ENCODE results near the gene SRRM1. TPM values are rescaled to one million over a fixed set of nuclear protein-coding genes. Genes with fewer than 3 reads are reported as not detected.

Gene SRRM1
- total RNA-seq, 1 donor from 2014 or later = 115 TPM

DNA sequence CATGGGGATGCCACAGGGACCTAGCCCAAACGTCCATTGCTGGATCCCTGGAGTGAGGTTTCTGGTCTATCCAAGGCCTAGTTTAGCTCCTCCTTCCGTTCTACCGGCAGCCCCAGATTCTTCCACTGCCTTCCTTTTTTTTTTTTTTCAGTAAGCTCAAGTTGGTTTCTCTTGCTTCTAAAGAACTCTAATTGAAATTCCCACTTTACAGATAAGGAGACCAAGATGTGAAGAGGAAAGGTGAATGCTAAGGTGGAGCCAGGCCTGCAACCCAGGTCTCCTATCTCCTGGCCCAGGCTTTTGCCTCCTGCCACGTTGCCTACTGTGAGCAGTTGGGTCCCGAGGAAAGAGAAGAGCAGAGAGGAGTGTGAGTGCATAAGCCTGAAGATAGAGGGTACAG is 70.6 kb downstream of the SRRM1 start:
- peaks cover 22% of the 10 kb centered on the region for H3K4me1 ChIP-seq
- H3K27ac ChIP-seq = no peak overlapping the region
- intact Hi-C loops (cut with DNase I) = no loop called here
- DNase-seq (no peak), ATAC-seq (no peak)
- no peaks in the 10 kb centered on the region for H3K9me3 ChIP-seq
- TF ChIP-seq, protein P1, sequence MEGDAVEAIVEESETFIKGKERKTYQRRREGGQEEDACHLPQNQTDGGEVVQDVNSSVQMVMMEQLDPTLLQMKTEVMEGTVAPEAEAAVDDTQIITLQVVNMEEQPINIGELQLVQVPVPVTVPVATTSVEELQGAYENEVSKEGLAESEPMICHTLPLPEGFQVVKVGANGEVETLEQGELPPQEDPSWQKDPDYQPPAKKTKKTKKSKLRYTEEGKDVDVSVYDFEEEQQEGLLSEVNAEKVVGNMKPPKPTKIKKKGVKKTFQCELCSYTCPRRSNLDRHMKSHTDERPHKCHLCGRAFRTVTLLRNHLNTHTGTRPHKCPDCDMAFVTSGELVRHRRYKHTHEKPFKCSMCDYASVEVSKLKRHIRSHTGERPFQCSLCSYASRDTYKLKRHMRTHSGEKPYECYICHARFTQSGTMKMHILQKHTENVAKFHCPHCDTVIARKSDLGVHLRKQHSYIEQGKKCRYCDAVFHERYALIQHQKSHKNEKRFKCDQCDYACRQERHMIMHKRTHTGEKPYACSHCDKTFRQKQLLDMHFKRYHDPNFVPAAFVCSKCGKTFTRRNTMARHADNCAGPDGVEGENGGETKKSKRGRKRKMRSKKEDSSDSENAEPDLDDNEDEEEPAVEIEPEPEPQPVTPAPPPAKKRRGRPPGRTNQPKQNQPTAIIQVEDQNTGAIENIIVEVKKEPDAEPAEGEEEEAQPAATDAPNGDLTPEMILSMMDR (IDR thresholded peaks at IDR 0.05) = no peak
- H3K36me3 ChIP-seq = no peaks in the 10 kb centered on the region
- no peak overlapping the region for H3K4me3 ChIP-seq
- no peaks in the 10 kb centered on the region for H3K27me3 ChIP-seq (ENCODE audit: low read depth)

DNA sequence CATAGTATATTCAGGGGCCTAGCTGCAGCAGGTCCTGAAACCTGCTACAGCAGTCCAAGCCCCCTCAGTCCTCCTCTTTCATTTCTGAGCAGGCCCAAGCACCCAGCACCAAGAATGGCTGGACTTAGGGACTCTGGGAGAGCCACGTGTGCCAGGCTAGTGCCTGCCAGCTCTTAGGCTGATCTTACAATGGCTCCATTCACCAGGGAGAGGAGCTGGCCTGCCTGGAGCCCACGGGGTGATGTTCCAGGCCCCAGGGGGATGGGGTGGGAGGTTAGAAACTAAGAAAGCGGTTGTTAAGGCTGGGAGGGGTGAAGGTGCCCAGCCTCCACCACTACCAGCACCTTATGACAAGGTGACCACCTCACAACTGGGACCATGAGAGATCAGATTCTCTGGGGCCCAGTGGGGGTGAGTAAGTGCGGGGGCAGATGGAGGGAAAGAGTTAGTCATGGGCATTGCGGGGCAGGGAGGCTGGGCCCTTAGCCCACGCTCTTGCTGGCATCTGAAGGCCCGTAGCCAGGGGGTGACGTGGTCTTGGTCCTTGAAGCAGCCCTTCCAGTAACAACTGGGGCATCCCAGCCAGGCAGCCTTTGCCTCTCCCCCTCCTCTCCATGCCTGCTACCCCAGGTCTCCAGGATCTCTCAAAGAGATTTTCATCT is 71.9 kb downstream of the SRRM1 start:
- no peak overlapping the region for H3K27ac ChIP-seq
- H3K4me1 ChIP-seq = peaks cover 27% of the 10 kb centered on the region
- intact Hi-C loops (cut with DNase I) = no loop called here
- H3K27me3 ChIP-seq (ENCODE audit: low read depth) = no peaks in the 10 kb centered on the region
- no peak overlapping the region for H3K4me3 ChIP-seq
- H3K36me3 ChIP-seq = no peaks in the 10 kb centered on the region
- DNase-seq = no peak
- TF ChIP-seq, protein P1 (IDR thresholded peaks at IDR 0.05) = no peak
- ATAC-seq = no peak
- no peaks in the 10 kb centered on the region for H3K9me3 ChIP-seq

DNA sequence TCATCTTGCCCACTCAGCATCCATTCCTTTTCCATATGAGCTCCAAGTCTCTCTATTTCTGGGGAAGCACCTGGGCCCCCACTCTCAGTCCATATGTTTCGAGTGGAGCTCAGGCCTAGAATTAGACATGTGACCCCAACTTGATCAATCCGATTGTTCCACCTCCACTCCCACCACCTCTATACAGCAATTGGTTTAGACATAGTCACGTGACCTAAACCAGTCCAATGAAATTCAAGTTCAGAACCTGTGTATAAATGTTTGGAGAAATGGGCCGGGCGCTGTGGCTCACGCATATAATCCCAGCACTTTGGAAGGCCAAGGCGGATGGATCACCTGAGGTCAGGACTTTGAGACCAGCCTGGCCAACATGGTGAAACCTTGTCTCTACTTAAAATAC is 72.6 kb downstream of the SRRM1 start:
- no peak for ATAC-seq
- Histone ChIP-seq H3K4me1 (peaks cover 28% of the 10 kb centered on the region), H3K27me3 (ENCODE audit: low read depth) (no peaks in the 10 kb centered on the region), H3K9me3 (no peaks in the 10 kb centered on the region), H3K4me3 (no peak overlapping the region), H3K27ac (no peak overlapping the region), H3K36me3 (no peaks in the 10 kb centered on the region)
- TF ChIP-seq, protein P1 (IDR thresholded peaks at IDR 0.05) = no peak
- intact Hi-C loops (cut with DNase I) = no loop called here
- no peak for DNase-seq

DNA sequence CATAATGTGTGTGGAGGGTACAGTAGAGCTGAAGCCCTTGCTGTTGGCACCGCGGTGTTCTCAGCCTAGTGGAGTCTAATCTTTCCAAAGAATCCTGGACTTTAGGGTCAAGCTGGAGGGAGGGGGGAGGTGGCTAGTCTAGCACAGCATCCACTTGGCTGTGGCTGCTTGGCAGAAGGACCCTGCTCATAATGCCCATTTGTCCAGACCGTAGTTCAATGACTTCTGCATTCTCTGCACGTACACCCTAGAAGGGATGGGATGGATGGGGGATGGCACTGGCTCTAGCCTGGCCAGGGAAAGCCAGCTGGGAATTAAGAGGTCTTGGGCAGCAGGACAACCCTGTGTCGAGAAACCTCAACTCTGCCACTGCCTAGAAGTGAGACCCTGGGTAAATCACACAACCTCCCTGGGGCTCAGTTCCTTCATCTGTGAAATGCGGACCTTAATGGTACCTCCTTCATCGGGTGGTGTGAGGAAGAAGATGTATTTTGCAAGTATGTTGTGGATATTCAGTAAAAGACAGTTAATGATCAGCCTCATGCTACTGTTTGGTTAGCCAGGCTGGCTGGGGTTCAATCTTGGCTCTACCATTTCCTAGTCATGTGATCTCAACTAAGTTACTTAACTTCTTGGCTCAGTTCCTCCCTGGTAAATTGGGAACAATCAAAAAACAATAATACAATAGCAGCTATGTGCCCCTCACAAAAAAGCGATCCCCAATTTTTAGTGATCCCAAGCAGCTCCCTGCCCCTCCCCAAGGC is 75.0 kb downstream of the SRRM1 start:
- H3K4me3 ChIP-seq = no peak overlapping the region
- TF ChIP-seq, protein P1 (IDR thresholded peaks at IDR 0.05) = no peak
- no peak for DNase-seq
- intact Hi-C loops (cut with DNase I) = no loop called here
- H3K36me3 ChIP-seq = no peaks in the 10 kb centered on the region
- no peaks in the 10 kb centered on the region for H3K27me3 ChIP-seq (ENCODE audit: low read depth)
- no peaks in the 10 kb centered on the region for H3K9me3 ChIP-seq
- H3K4me1 ChIP-seq = peaks cover 31% of the 10 kb centered on the region
- peak overlapping the region; percentile 71 for H3K27ac ChIP-seq
- ATAC-seq = no peak

DNA sequence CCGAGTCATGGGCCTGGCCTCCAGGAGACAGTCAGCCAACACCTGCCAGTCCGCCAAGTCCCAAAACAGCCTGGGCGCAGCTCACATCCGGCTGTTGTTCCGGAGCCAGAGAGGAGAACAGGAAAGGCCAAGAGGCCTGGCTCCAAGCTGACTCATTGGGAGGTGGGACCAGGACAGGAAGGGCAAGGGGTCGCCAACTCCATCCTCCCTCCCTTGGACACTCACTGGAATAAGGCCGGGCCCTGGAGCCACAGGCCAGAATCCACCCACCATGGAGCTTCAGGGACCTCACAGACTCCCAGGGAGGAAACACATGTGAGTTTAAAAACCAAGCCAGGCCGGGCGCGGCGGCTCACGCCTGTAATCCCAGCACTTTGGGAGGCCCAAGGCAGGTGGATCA is 77.0 kb downstream of the SRRM1 start:
- DNase-seq = peak; percentile 74
- ATAC-seq = peak; percentile 83 to 85
- Histone ChIP-seq H3K9me3 (no peaks in the 10 kb centered on the region), H3K36me3 (no peaks in the 10 kb centered on the region), H3K27ac (peak overlapping the region; percentile 71), H3K4me1 (peaks cover 44% of the 10 kb centered on the region), H3K27me3 (ENCODE audit: low read depth) (no peaks in the 10 kb centered on the region), H3K4me3 (no peak overlapping the region)
- intact Hi-C loops (cut with DNase I) = no loop called here
- TF ChIP-seq, protein P1 (IDR thresholded peaks at IDR 0.05) = no peak
